Measurements from ENCODE around the gene BTBD9.
"Not testable (repeated sequence)": the region's sequence is repeated elsewhere in the genome, so short reads cannot be mapped to it uniquely, and the experiment has no call there.

The BTBD9 gene

GRCh38 chr6:38349221-38349620 lies 290.5 kb downstream of the BTBD9 start:
- Histone ChIP-seq H4K20me1 (ENCODE audit: control insufficient read depth, insufficient read depth, low read depth, low read length) (no peaks in the 10 kb centered on the region), H3F3A (ENCODE audit: control insufficient read depth, insufficient read depth) (no peaks in the 10 kb centered on the region), H3K9me3 (ENCODE audit: control insufficient read depth, insufficient read depth, low read length) (no peaks in the 10 kb centered on the region), H3K79me2 (ENCODE audit: control insufficient read depth, low read length) (no peaks in the 10 kb centered on the region), H3K4me2 (ENCODE audit: low read length) (no peak overlapping the region), H3K9me2 (replicated peaks; ENCODE audit: control insufficient read depth, low read length) (no peaks in the 10 kb centered on the region), H3K4me3 (ENCODE audit: low read length) (no peak overlapping the region), H3K27me3 (ENCODE audit: control insufficient read depth, low read length) (peaks cover 14% of the 10 kb centered on the region), H3K36me3 (ENCODE audit: control insufficient read depth, low read length) (no peaks in the 10 kb centered on the region), H3K27ac (ENCODE audit: low read depth, low read length) (no peak overlapping the region), H3K4me1 (ENCODE audit: control insufficient read depth, low read length) (no peaks in the 10 kb centered on the region)
- TF ChIP-seq CTCF (IDR thresholded peaks at IDR 0.05; ENCODE audit: low read depth, low read length, poor library complexity, severe bottlenecking) (no peak), EZH2phosphoT487 (IDR thresholded peaks at IDR 0.05; ENCODE audit: borderline replicate concordance, low read length) (no peak)

- H3K36me3 ChIP-seq (ENCODE audit: control insufficient read depth, low read length) = no peaks in the 10 kb centered on the region
- no peak overlapping the region for H3K4me3 ChIP-seq (ENCODE audit: low read length)
- no peaks in the 10 kb centered on the region for H3F3A ChIP-seq (ENCODE audit: control insufficient read depth, insufficient read depth)
- no peaks in the 10 kb centered on the region for H3K79me2 ChIP-seq (ENCODE audit: control insufficient read depth, low read length)
- H3K9me2 ChIP-seq (replicated peaks; ENCODE audit: control insufficient read depth, low read length) = no peaks in the 10 kb centered on the region
- no peak overlapping the region for H3K27ac ChIP-seq (ENCODE audit: low read depth, low read length)
- H3K4me2 ChIP-seq (ENCODE audit: low read length) = no peak overlapping the region
- H3K4me1 ChIP-seq (ENCODE audit: control insufficient read depth, low read length) = no peaks in the 10 kb centered on the region
- H3K27me3 ChIP-seq (ENCODE audit: control insufficient read depth, low read length) = peaks cover 7% of the 10 kb centered on the region
- no peaks in the 10 kb centered on the region for H3K9me3 ChIP-seq (ENCODE audit: control insufficient read depth, insufficient read depth, low read length)
- H4K20me1 ChIP-seq (ENCODE audit: control insufficient read depth, insufficient read depth, low read depth, low read length) = no peaks in the 10 kb centered on the region
- TF ChIP-seq EZH2phosphoT487 (IDR thresholded peaks at IDR 0.05; ENCODE audit: borderline replicate concordance, low read length) (no peak), CTCF (IDR thresholded peaks at IDR 0.05; ENCODE audit: low read depth, low read length, poor library complexity, severe bottlenecking) (no peak)
Measured at GRCh38 chr6:38348371-38348770, 291.4 kb downstream of the BTBD9 start.

- not testable (repeated sequence) for H3K4me1 ChIP-seq (ENCODE audit: control insufficient read depth, low read length); H3K79me2 ChIP-seq (ENCODE audit: control insufficient read depth, low read length); H3K27ac ChIP-seq (ENCODE audit: low read depth, low read length); H3K9me3 ChIP-seq (ENCODE audit: control insufficient read depth, insufficient read depth, low read length); H3K9me2 ChIP-seq (replicated peaks; ENCODE audit: control insufficient read depth, low read length); H3K36me3 ChIP-seq (ENCODE audit: control insufficient read depth, low read length); H4K20me1 ChIP-seq (ENCODE audit: control insufficient read depth, insufficient read depth, low read depth, low read length); H3K4me2 ChIP-seq (ENCODE audit: low read length); H3F3A ChIP-seq (ENCODE audit: control insufficient read depth, insufficient read depth); H3K27me3 ChIP-seq (ENCODE audit: control insufficient read depth, low read length); H3K4me3 ChIP-seq (ENCODE audit: low read length)
Measured at GRCh38 chr6:38347829-38348228, 291.9 kb downstream of the BTBD9 start.

- Histone ChIP-seq H3K9me2 (replicated peaks; ENCODE audit: control insufficient read depth, low read length) (no peaks in the 10 kb centered on the region), H3K27ac (ENCODE audit: low read depth, low read length) (no peak overlapping the region), H3K4me2 (ENCODE audit: low read length) (no peak overlapping the region), H3F3A (ENCODE audit: control insufficient read depth, insufficient read depth) (no peaks in the 10 kb centered on the region), H4K20me1 (ENCODE audit: control insufficient read depth, insufficient read depth, low read depth, low read length) (no peaks in the 10 kb centered on the region), H3K9me3 (ENCODE audit: control insufficient read depth, insufficient read depth, low read length) (no peaks in the 10 kb centered on the region), H3K27me3 (ENCODE audit: control insufficient read depth, low read length) (no peaks in the 10 kb centered on the region), H3K4me1 (ENCODE audit: control insufficient read depth, low read length) (no peaks in the 10 kb centered on the region), H3K36me3 (ENCODE audit: control insufficient read depth, low read length) (no peaks in the 10 kb centered on the region), H3K79me2 (ENCODE audit: control insufficient read depth, low read length) (no peaks in the 10 kb centered on the region), H3K4me3 (ENCODE audit: low read length) (no peak overlapping the region)
- TF ChIP-seq CTCF (IDR thresholded peaks at IDR 0.05; ENCODE audit: low read depth, low read length, poor library complexity, severe bottlenecking) (no peak), EZH2phosphoT487 (IDR thresholded peaks at IDR 0.05; ENCODE audit: borderline replicate concordance, low read length) (no peak)
Measured at GRCh38 chr6:38346291-38347079, 293.2 kb downstream of the BTBD9 start.

All from DOHH2 (cell line).